CD4-positive, alpha-beta T cell treated with Interleukin-1 beta for 1 hour (primary cell): ENCODE measurements around the gene SYNJ1.
A peak's percentile ranks its signal among the peaks of the same experiment; 100 is the strongest.
"Not testable (repeated sequence)": the region's sequence is repeated elsewhere in the genome, so short reads cannot be mapped to it uniquely, and the experiment has no call there.

Experiments used
- DNase-seq, 2 donors: peaks; one replicate each; pipeline ENCODE4 v3.0.0-alpha.2; 2020 to 2022

SYNJ1 gene, protein sequence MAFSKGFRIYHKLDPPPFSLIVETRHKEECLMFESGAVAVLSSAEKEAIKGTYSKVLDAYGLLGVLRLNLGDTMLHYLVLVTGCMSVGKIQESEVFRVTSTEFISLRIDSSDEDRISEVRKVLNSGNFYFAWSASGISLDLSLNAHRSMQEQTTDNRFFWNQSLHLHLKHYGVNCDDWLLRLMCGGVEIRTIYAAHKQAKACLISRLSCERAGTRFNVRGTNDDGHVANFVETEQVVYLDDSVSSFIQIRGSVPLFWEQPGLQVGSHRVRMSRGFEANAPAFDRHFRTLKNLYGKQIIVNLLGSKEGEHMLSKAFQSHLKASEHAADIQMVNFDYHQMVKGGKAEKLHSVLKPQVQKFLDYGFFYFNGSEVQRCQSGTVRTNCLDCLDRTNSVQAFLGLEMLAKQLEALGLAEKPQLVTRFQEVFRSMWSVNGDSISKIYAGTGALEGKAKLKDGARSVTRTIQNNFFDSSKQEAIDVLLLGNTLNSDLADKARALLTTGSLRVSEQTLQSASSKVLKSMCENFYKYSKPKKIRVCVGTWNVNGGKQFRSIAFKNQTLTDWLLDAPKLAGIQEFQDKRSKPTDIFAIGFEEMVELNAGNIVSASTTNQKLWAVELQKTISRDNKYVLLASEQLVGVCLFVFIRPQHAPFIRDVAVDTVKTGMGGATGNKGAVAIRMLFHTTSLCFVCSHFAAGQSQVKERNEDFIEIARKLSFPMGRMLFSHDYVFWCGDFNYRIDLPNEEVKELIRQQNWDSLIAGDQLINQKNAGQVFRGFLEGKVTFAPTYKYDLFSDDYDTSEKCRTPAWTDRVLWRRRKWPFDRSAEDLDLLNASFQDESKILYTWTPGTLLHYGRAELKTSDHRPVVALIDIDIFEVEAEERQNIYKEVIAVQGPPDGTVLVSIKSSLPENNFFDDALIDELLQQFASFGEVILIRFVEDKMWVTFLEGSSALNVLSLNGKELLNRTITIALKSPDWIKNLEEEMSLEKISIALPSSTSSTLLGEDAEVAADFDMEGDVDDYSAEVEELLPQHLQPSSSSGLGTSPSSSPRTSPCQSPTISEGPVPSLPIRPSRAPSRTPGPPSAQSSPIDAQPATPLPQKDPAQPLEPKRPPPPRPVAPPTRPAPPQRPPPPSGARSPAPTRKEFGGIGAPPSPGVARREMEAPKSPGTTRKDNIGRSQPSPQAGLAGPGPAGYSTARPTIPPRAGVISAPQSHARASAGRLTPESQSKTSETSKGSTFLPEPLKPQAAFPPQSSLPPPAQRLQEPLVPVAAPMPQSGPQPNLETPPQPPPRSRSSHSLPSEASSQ (N-terminal part only)

GRCh38 chr21:32727687-32728455, at the start of gene SYNJ1:
Gene SYNJ1, minus strand, starts transcription at chr21:32728013. Its CDS starts 1,118 bp downstream, at chr21:32726895.
- DNase-seq = peak; percentile 94 to 95

DNA sequence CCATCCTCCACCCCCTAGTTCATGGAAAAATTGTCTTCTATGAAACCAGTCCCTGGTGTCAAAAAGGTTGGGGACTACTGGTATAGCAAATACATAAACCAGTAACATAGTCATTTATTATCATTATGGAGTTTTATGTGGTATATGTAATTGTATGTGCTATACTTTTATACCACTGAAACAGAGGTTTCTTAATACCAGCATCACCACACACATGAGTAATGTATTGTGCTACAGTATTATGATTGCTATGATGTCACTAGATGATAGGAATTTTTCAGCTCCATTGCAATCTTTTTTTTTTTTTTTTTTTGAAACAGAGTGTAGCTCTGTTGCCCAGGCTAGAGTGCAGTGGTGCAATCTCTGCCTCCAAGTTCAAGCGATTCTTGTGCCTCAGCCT, 49.5 kb upstream of the SYNJ1 start:
- DNase-seq = no peak

- no peak for DNase-seq
Measured at GRCh38 chr21:32776743-32777142, 48.9 kb upstream of the SYNJ1 start.

DNA sequence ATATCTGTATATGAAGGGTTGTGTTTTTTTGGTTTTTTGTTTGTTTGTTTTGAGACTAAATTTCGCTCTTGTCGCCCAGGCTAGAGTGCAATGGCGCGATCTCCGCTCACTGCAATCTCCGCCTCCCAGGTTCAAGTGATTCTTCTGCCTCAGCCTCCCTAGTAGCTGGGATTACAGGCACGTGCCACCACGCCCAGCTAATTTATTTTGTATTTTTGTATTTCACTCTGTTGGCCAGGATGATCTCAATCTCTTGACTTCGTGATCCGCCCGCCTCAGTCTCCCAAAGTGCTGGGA, 45.2 kb upstream of the SYNJ1 start:
- not testable (repeated sequence) for DNase-seq

DNA sequence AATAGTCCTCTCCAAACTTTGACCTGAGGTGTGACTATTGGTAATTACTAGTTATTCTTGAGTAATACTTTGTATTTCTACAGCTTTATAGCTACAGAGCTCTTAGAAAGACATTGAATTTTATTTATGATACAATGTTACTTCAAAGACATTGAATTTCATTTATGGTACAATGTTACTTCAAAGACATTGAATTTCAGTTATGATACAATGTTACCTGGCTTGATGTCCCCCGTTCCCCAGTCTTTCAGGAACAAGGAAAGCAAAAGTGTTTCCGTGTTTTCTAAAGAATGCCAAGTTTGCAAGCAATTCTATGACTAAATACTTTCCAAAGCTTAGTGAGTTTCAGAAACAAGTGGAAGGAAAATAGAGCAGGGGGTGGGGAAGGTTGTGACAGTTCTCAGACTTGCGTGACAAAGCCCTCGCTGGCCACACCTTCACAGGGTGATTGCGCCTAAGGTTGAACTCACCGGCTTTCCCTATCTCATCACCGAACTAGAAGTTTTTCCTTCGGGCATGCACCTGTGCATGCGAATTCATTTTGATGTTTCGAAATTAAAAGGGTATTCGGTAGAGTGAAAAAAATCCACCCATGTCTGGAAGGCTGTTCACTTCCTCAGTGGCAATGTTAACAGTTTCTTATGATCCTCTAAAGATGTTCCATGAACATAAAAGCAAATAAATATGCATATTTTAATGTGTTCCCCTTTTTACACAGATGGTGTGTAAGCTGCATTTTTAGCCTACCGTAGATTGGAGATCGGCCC, 44.7 kb upstream of the SYNJ1 start:
- DNase-seq = peak; percentile 3 to 42

GRCh38 chr21:32770871-32771523, 43.2 kb upstream of the SYNJ1 start:
- peak; percentile 55 to 63 for DNase-seq

GRCh38 chr21:32768530-32768929, 40.7 kb upstream of the SYNJ1 start:
- no peak for DNase-seq

DNA sequence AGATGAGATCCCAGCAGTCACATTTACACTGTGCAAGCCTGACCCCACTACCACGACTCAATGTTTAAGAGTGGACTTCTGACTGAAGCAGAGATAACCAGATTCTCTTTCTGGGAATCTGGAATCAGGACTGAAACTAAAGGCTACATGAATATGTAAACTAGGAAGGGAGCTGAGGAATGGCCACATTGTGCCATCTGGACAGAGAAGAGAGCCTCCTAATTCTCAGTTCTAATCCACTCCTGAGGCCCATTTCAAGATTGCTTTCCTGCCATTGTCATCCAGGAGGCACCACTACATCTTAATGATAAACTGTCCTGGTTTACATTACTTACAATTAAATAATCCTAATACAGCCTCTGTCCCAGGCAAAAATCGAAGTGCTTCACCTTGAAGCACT, 37.2 kb upstream of the SYNJ1 start:
- no peak for DNase-seq

DNA sequence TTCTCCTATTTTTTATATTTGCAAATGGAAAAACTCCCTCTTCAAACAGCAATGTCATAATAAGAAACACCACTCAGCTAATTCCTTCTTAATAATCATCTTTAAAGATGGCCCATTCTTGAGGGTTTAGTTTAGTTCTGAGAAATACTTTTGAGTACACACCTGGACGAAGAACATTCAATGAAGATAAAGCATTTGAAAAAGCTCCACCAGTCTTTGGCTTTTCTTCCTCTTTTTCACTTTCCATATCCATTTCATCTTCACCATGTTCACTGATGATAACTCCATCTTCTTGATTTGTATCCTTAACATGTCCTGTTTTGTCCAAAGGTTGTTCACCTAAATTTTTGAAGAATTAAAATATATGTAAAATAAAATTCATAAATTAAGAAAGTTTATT, 36.4 kb upstream of the SYNJ1 start:
- no peak for DNase-seq

DNA sequence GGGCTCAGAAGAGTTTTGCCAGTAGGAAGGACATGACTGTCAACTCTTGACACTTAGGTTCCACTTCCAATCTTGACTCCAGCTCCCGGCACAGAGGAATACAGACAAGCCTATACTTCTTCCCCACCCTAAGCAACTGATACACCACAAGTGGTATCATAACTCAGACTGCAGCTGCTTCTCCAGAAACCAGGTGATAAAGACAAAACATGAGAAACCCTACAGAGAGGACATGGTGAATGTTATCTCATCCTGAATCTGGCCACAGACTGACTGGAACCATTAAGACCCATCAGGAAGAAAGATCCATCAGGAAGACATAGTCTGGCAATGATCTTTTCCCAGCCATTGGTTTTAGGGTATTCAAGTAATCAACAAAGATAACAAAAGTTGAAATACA, 30.0 kb upstream of the SYNJ1 start:
- no peak for DNase-seq

- no peak for DNase-seq
Measured at GRCh38 chr21:32756096-32756495, 28.3 kb upstream of the SYNJ1 start.

- DNase-seq = no peak
Measured at GRCh38 chr21:32753818-32754585, 26.2 kb upstream of the SYNJ1 start.

GRCh38 chr21:32750405-32750804, 22.6 kb upstream of the SYNJ1 start:
- no peak for DNase-seq

GRCh38 chr21:32749662-32750061, 21.8 kb upstream of the SYNJ1 start:
- no peak for DNase-seq

- no peak for DNase-seq
Measured at GRCh38 chr21:32748529-32748928, 20.7 kb upstream of the SYNJ1 start.

- DNase-seq = no peak
Measured at GRCh38 chr21:32747396-32747795, 19.6 kb upstream of the SYNJ1 start.

DNA sequence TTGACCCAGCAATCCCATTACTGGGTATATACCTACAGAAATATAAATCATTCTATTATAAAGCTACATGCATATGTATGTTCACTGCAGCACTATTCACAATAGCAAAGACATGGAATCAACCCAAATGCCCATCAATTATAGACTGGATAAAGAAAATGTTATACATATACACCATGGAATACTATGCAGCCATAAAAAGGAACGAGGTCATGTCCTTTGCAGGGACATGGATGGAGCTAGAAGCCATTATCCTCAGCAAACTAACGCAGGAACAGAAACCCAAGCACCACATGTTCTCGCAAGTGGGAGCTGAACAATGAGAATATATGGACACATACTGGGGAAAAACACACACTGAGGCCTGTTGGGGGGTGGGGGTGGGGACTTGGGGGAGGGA, 18.9 kb upstream of the SYNJ1 start:
- DNase-seq = not testable (repeated sequence)

DNA sequence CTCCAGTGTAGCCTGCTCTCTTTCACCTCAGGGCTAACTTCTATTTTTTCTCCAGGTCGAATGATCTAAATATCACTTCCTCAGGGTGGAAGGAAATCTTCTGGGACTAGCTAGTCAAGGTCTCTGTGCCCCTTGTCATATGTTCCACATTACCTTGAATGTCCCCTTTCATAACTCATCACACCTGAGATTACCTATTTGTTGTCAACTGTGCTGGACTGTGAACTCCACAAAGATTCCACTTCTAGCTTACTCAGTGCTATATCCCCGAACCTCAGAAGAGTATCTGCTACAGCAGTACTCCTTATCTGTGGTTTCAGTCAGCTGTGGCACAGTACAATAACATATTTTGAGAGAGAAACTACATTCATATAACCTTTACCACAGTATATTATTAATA, 14.6 kb upstream of the SYNJ1 start:
- no peak for DNase-seq

- no peak for DNase-seq
Measured at GRCh38 chr21:32741336-32741735, 13.5 kb upstream of the SYNJ1 start.

DNA sequence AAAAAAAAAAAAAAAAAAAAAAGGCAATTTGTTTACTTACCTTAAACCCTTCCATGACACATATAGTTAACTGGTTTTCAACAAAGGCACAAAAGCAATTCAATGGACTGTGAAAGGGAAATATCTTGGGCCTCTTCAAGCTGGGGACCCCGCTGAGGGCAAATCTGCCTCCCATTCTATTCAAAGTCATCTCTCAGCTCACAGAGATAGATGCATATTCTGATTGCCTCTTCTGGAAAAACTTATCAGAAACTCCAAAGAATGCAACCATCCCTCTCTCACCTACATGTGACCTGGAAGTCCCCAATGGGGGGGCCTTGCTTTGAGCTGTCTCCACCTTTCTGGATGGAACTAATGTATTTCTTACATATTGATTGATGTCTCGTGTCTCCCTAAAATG, 12.1 kb upstream of the SYNJ1 start:
- DNase-seq = no peak
